HG02884 (cell line): ENCODE results near the gene DIRAS3.
"Not testable (repeated sequence)": the region's sequence is repeated elsewhere in the genome, so short reads cannot be mapped to it uniquely, and the experiment has no call there.

ENCODE experiments used
- ATAC-seq: cut with Tn5 transposase; IDR thresholded peaks from one replicate; pipeline ENCODE4 v1.9.1; 2021; ENCODE audit warnings: mild to moderate bottlenecking, moderate library complexity; ENCODE audit not compliant: unreplicated experiment

The DIRAS3 gene

GRCh38 chr1:68028566-68028965 is 21.9 kb downstream of the DIRAS3 start:
- ATAC-seq: no peak

DNA sequence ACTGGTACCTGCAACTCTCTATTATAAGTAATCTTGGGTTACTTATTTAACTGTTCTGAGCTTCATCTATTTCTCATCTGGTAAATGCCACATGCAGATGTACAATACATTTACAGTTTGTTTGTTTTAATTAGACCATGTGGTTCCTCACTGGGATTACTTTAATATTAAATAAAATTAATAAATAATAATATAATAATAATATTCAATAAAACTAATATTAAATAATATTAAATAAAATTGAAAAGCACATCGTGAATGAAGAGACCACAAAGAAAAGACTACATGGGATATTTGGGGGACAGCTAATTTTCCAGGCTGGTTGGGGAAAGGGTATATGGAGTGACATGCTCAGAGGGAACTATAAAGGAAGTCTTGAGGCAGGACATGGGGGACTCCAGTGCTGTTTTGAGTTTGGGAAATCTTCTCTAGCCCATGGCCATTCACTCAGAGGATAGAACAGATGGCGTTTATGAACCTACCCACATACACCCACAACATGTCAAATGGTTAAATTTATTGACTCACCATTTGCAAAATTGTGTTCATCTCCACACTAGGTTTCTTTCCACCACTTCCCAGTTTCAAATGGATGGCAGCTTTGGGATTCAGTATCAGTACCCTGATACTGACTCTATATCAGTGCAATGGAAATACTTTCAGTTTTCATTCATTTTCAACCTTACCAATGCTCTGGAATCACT is 25.6 kb downstream of the DIRAS3 start:
- ATAC-seq: no peak

DNA sequence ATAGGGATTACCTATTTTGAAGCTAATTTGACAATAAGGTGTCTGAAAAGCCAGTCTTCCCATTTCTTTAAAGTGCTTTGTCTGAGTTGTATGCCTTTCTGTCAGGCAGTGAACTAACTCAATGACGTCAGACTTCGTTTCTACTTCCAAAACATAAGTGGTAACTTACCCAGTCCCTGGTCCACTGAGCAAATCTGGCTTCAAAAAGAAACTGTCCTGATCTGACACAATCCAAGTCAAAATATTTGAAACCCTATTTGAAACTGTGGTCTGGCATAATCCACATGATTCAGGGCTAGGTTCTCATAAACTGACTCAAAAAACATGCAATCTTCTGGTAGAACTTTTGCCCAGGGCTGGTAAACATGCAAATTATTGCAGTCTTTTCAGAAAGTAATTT is 34.0 kb downstream of the DIRAS3 start:
- ATAC-seq: no peak

- ATAC-seq: no peak
Measured at GRCh38 chr1:68015971-68016370, 34.5 kb downstream of the DIRAS3 start.

GRCh38 chr1:68015369-68015768 is 35.1 kb downstream of the DIRAS3 start:
- no peak for ATAC-seq

- no peak for ATAC-seq
Measured at GRCh38 chr1:68013351-68013750, 37.1 kb downstream of the DIRAS3 start.

DNA sequence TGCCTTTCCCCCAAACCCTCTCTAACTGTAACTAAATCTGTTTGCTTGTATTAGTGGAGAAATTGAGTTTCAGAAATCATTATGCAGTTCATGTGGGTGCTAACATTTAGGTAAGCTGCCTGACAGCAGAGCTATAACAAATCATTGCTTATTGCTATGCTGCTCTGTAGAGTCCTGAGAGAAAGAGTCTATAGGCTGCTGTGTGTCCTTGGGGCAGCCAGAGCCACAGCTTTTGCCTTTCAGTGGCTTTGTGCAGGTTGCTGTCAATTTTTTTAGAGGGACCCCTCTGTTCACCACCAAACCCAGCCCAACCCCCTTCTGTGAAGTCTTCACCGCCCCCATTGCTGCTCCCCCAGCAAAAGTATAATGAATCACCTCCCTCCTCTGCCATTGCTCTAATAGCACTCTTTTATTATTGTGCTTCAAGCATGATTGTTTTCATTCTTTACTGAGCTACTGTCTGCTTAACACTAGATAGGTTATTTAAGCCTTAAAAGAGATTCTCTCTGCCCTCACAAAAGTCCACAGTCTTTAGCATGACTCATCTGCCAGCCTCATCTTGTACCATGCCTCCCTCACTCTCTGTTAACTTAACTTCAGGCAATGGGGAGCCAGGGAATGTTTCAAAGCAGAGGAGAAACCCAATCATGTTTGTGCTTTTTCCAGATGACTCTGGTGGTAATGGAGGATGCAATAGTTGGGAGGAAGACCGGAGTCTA is 38.6 kb downstream of the DIRAS3 start:
- no peak for ATAC-seq

DNA sequence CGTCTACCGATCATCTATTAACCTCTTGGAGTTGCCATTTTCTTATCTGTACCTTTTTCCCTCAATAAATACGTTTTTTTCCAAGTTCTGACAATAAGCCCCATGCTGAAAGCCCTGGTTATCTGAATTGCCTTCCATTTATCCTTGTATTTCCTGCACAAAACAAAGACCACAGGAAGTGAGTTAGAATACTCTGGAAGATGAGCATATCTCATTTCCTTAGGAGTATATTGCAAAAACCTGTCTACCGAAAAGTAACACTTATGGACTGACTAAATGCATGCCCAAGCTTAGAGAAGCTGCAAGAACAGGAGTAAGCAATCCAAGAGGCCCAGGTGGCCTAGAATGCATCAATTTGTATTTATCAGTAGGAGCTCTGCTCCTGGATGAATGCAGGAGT is 39.9 kb downstream of the DIRAS3 start:
- ATAC-seq: no peak

DNA sequence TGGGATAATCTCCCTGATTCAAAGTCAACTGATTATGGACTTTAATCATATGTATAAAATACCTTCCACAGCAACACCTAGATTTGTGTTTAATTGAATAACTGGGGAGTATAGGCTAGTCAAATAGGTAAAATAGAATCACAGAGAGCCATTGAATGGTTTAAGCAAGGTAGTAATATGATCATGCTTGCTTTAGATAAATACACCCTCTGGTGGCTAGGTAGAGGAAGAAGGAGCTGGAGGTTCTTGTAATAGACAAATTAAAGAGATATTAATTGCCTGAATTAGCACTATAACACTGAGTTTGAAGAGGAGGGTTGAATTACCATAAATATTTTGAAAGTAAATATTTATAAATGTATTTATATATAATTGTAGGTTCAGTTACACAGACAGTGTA is 40.3 kb downstream of the DIRAS3 start:
- ATAC-seq: no peak

GRCh38 chr1:68003626-68004025 is 46.8 kb downstream of the DIRAS3 start:
- ATAC-seq: not testable (repeated sequence)

- no peak for ATAC-seq
Measured at GRCh38 chr1:68000191-68000590, 50.2 kb downstream of the DIRAS3 start.

- ATAC-seq: no peak
Measured at GRCh38 chr1:67997746-67998145, 52.7 kb downstream of the DIRAS3 start.
